Lower leg skin (tissue), 3 donors: ENCODE data around the gene C9orf72.

Source experiments
- CTCF ChIP-seq, 3 donors: fragments of 450-650 bp; IDR thresholded peaks; one replicate each; pipeline ENCODE4 v1.5.1; 2016; ENCODE audit warnings: antibody characterized with exemption in 3 of 3, mild to moderate bottlenecking in 3 of 3, moderate library complexity in 2 of 3
- POLR2A ChIP-seq, 2 donors: fragments of 450-650 bp; IDR thresholded peaks; one replicate each; pipeline ENCODE4 v1.6.1; 2016 to 2017; ENCODE audit warnings: antibody characterized with exemption in 2 of 2, mild to moderate bottlenecking in 1 of 2, moderate library complexity in 1 of 2

GRCh38 chr9:27560457-27560856 is 12.8 kb downstream of the C9orf72 start:
- TF ChIP-seq CTCF (IDR thresholded peaks at IDR 0.05) (no peak), POLR2A (IDR thresholded peaks at IDR 0.05) (no peak)
